ENCODE data around the gene C12orf56. TPM values are rescaled to one million over a fixed set of nuclear protein-coding genes. Genes with fewer than 3 reads are reported as not detected.

C12orf56 gene
- total and polyA plus RNA-seq, 4 donors = 0.03 to 0.51 (median 0.12) TPM; not detected in 1

DNA sequence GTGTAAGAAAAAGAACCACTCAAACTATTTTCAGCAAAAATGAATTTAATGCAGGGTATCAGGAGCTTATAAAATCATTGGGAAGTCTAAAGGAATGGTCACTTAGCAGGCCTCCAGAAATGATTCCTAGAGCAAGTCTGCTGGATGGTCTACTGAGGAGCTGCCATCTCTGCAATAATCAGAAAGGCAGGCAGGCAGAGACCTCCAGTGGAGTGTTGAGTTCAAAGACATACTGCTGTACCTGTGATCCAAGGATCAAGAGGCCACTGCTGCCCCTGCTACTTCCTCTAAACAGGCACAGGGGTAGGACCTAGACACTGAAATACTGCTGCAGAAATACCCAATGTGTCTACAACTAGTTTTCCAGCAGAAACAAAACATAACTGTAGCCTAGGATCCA, 154.0 kb downstream of the C12orf56 start:
- TF ChIP-seq, protein P1, sequence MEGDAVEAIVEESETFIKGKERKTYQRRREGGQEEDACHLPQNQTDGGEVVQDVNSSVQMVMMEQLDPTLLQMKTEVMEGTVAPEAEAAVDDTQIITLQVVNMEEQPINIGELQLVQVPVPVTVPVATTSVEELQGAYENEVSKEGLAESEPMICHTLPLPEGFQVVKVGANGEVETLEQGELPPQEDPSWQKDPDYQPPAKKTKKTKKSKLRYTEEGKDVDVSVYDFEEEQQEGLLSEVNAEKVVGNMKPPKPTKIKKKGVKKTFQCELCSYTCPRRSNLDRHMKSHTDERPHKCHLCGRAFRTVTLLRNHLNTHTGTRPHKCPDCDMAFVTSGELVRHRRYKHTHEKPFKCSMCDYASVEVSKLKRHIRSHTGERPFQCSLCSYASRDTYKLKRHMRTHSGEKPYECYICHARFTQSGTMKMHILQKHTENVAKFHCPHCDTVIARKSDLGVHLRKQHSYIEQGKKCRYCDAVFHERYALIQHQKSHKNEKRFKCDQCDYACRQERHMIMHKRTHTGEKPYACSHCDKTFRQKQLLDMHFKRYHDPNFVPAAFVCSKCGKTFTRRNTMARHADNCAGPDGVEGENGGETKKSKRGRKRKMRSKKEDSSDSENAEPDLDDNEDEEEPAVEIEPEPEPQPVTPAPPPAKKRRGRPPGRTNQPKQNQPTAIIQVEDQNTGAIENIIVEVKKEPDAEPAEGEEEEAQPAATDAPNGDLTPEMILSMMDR (IDR thresholded peaks at IDR 0.05; ENCODE audit: control extremely low read depth, extremely low read depth) = no peak
- DNase-seq (no peak), ATAC-seq (ENCODE audit: insufficient read depth, low FRiP score) (no peak)
- H3K4me3 ChIP-seq = no peak overlapping the region
- no peaks in the 10 kb centered on the region for H3K36me3 ChIP-seq (ENCODE audit: control insufficient read depth in 4 of 4, insufficient read depth in 4 of 4, low read length in 4 of 4)
- H3K9ac ChIP-seq (ENCODE audit: insufficient read depth in 1 of 2, low read length in 2 of 2) = no peak overlapping the region
- H3K4me1 ChIP-seq (ENCODE audit: control insufficient read depth in 5 of 5, insufficient read depth in 5 of 5, low read length in 5 of 5) = peaks cover 0 to 7% (median 0%) of the 10 kb centered on the region in 5 donors
- no peaks in the 10 kb centered on the region for H3K9me3 ChIP-seq (ENCODE audit: control insufficient read depth in 4 of 4, insufficient read depth in 3 of 4, low read length in 3 of 4)
- no peaks in the 10 kb centered on the region for H3K27me3 ChIP-seq (ENCODE audit: control insufficient read depth in 3 of 3, insufficient read depth in 3 of 3, low read length in 2 of 3)
- H3K27ac ChIP-seq (ENCODE audit: low read depth in 1 of 2, low read length in 1 of 2) = no peak overlapping the region

DNA sequence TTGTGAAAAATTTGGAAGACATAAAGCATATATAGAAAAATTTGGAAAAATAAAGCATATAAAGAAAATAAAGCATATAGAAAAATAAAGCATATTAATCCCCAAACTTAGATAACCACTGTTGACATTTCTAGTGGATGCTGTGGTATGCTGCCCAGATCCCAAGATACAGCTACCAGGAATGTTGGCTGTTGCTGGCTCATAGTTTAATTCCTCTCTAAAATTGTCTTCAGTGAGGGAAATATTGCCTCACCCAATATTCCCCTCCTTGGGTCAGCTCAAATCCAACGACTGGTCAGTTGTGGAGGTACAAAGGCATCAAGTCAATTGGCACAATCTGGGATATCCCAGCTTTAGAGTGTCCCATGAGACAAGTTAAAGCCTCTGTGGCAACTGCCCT, 158.4 kb downstream of the C12orf56 start:
- Histone ChIP-seq H3K27ac (ENCODE audit: low read depth in 1 of 2, low read length in 1 of 2) (no peak overlapping the region), H3K9ac (ENCODE audit: insufficient read depth in 1 of 2, low read length in 2 of 2) (no peak overlapping the region), H3K36me3 (ENCODE audit: control insufficient read depth in 4 of 4, insufficient read depth in 4 of 4, low read length in 4 of 4) (no peaks in the 10 kb centered on the region), H3K4me3 (no peak overlapping the region), H3K27me3 (ENCODE audit: control insufficient read depth in 3 of 3, insufficient read depth in 3 of 3, low read length in 2 of 3) (no peaks in the 10 kb centered on the region), H3K9me3 (ENCODE audit: control insufficient read depth in 4 of 4, insufficient read depth in 3 of 4, low read length in 3 of 4) (no peaks in the 10 kb centered on the region), H3K4me1 (ENCODE audit: control insufficient read depth in 5 of 5, insufficient read depth in 5 of 5, low read length in 5 of 5) (peaks cover 0 to 4% (median 0%) of the 10 kb centered on the region in 5 donors)
- ATAC-seq (ENCODE audit: insufficient read depth, low FRiP score) = no peak
- 78 to 82% methylated on average over 1 of the region's 1 CpG for WGBS, 2 donors
- TF ChIP-seq, protein P1 (IDR thresholded peaks at IDR 0.05; ENCODE audit: control extremely low read depth, extremely low read depth) = no peak
- no peak for DNase-seq

- no peaks in the 10 kb centered on the region for H3K36me3 ChIP-seq (ENCODE audit: control insufficient read depth in 4 of 4, insufficient read depth in 4 of 4, low read length in 4 of 4)
- H3K9ac ChIP-seq (ENCODE audit: insufficient read depth in 1 of 2, low read length in 2 of 2) = no peak overlapping the region
- H3K9me3 ChIP-seq (ENCODE audit: control insufficient read depth in 4 of 4, insufficient read depth in 3 of 4, low read length in 3 of 4) = no peaks in the 10 kb centered on the region
- no peaks in the 10 kb centered on the region for H3K27me3 ChIP-seq (ENCODE audit: control insufficient read depth in 3 of 3, insufficient read depth in 3 of 3, low read length in 2 of 3)
- ATAC-seq (ENCODE audit: insufficient read depth, low FRiP score) (no peak), DNase-seq (no peak)
- H3K27ac ChIP-seq (ENCODE audit: low read depth in 1 of 2, low read length in 1 of 2) = no peak overlapping the region
- peaks cover 0 to 4% (median 0%) of the 10 kb centered on the region in 5 donors for H3K4me1 ChIP-seq (ENCODE audit: control insufficient read depth in 5 of 5, insufficient read depth in 5 of 5, low read length in 5 of 5)
- 93 to 94% methylated on average over 5 of the region's 5 CpGs for WGBS, 2 donors
- H3K4me3 ChIP-seq = no peak overlapping the region
- TF ChIP-seq, protein P1 (IDR thresholded peaks at IDR 0.05; ENCODE audit: control extremely low read depth, extremely low read depth) = no peak
These were observed 160.8 kb downstream of the C12orf56 start for GRCh38 chr12:64229796-64230195.

DNA sequence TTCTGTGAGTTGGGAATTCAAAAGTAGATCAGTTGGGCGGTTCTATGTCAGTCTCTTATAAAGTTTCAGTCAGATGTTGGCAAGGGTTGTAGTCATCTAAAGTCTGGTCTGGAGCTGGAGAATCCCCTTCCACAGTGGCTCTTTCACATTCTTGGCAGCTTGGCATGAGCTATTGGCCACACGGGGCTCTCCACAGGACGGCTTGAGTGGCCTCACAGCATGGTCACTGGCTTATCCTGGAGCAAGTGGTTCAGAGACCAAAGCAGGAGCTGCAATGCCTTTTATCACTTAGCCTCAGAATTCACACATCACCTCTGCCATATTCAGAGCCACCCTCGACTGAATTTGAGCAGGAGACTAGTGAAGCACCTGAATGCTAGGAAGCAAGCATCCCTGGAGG, 161.3 kb downstream of the C12orf56 start:
- H3K9ac ChIP-seq (ENCODE audit: insufficient read depth in 1 of 2, low read length in 2 of 2) = no peak overlapping the region
- WGBS, 2 donors = 62 to 69% methylated on average over 4 of the region's 4 CpGs
- DNase-seq (no peak), ATAC-seq (ENCODE audit: insufficient read depth, low FRiP score) (no peak)
- no peak overlapping the region for H3K27ac ChIP-seq (ENCODE audit: low read depth in 1 of 2, low read length in 1 of 2)
- no peak overlapping the region for H3K4me3 ChIP-seq
- H3K9me3 ChIP-seq (ENCODE audit: control insufficient read depth in 4 of 4, insufficient read depth in 3 of 4, low read length in 3 of 4) = no peaks in the 10 kb centered on the region
- no peaks in the 10 kb centered on the region for H3K36me3 ChIP-seq (ENCODE audit: control insufficient read depth in 4 of 4, insufficient read depth in 4 of 4, low read length in 4 of 4)
- H3K4me1 ChIP-seq (ENCODE audit: control insufficient read depth in 5 of 5, insufficient read depth in 5 of 5, low read length in 5 of 5) = no peaks in the 10 kb centered on the region
- H3K27me3 ChIP-seq (ENCODE audit: control insufficient read depth in 3 of 3, insufficient read depth in 3 of 3, low read length in 2 of 3) = no peaks in the 10 kb centered on the region
- TF ChIP-seq, protein P1 (IDR thresholded peaks at IDR 0.05; ENCODE audit: control extremely low read depth, extremely low read depth) = no peak

Measured in lung (tissue), 12 donors.